HFFc6 (cell line): ENCODE measurements around the gene INPP5E. TPM values are rescaled to one million over a fixed set of nuclear protein-coding genes. Genes with fewer than 3 reads are reported as not detected.

Source experiments
- DNase-seq: peaks from one replicate; pipeline ENCODE4 v3.0.0-alpha.2; 2018
- H3K27ac Mint-ChIP-seq: 2 replicates; pipeline ENCODE4 v1.8.0; 2020; ENCODE audit warnings: mild to moderate bottlenecking, mixed read lengths
- H3K27me3 Mint-ChIP-seq: 2 replicates; pipeline ENCODE4 v1.8.0; 2021; ENCODE audit warnings: mild to moderate bottlenecking, moderate library complexity, mixed read lengths; ENCODE audit not compliant: insufficient read depth
- H3K36me3 Mint-ChIP-seq: 2 replicates; pipeline ENCODE4 v1.8.0; 2021; ENCODE audit warnings: low read depth, mixed read lengths
- H3K4me1 Mint-ChIP-seq: 2 replicates; pipeline ENCODE4 v1.8.0; 2020; ENCODE audit warnings: low read depth, mixed read lengths
- H3K4me3 Mint-ChIP-seq: 2 replicates; pipeline ENCODE4 v1.8.0; 2020; ENCODE audit warnings: mild to moderate bottlenecking, moderate library complexity, mixed read lengths
- H3K9me3 Mint-ChIP-seq: 2 replicates; pipeline ENCODE4 v1.8.0; 2020; ENCODE audit warnings: mild to moderate bottlenecking, mixed read lengths
- CTCF ChIP-seq: fragments of 200-600 bp; sonication (generic); IDR thresholded peaks from 2 replicates; pipeline ENCODE4 v1.5.0; 2021; ENCODE audit warnings: antibody characterized with exemption, mild to moderate bottlenecking
- total RNA-seq, 6 experiments: library from RNA; stranded (reverse); fragmentation: NEBNext Ultra II Directional; extraction: Animal tissue kit (Norgen Biotek cat#: 25700); gene quantifications; 2 replicates in 1 of 6; 3 replicates in 5 of 6; pipeline ENCODE4 v1.2.3, GENCODE V29; 2021

Gene INPP5E
- total RNA-seq, 6 experiments from 2014 or later: 11.5 to 14.0 (median 12.3) TPM

GRCh38 chr9:136474974-136475865 lies 35.6 kb upstream of the INPP5E start:
- Mint-ChIP-seq H3K36me3 (peaks cover 4% of the 10 kb centered on the region; the same call in 1 of the 2 replicates), H3K4me1 (peaks cover 5% of the 10 kb centered on the region), H3K27me3 (peaks cover 5% of the 10 kb centered on the region), H3K9me3 (no peaks in the 10 kb centered on the region), H3K27ac (no peak overlapping the region), H3K4me3 (no peak overlapping the region)
- no peak for DNase-seq
- no peak for TF ChIP-seq CTCF

GRCh38 chr9:136474021-136474640 lies 34.5 kb upstream of the INPP5E start:
- DNase-seq: no peak
- no peaks in the 10 kb centered on the region for H3K9me3 Mint-ChIP-seq
- peaks cover 5% of the 10 kb centered on the region for H3K27me3 Mint-ChIP-seq

GRCh38 chr9:136473354-136473721 lies 33.7 kb upstream of the INPP5E start:
- Mint-ChIP-seq H3K4me1 (no peaks in the 10 kb centered on the region), H3K27me3 (peaks cover 5% of the 10 kb centered on the region), H3K9me3 (no peaks in the 10 kb centered on the region), H3K27ac (no peak overlapping the region), H3K4me3 (no peak overlapping the region), H3K36me3 (no peaks in the 10 kb centered on the region; the same call in 1 of the 2 replicates)
- TF ChIP-seq CTCF: no peak
- no peak for DNase-seq

More at GRCh38 chr9:136474021-136474640, 34.5 kb upstream of the INPP5E start:
- Mint-ChIP-seq H3K4me1 (no peaks in the 10 kb centered on the region), H3K27ac (no peak overlapping the region), H3K36me3 (no peaks in the 10 kb centered on the region; the same call in 1 of the 2 replicates), H3K4me3 (no peak overlapping the region)
- no peak for TF ChIP-seq CTCF

GRCh38 chr9:136472640-136473353 lies 33.2 kb upstream of the INPP5E start:
- Mint-ChIP-seq H3K27ac (no peak overlapping the region), H3K4me3 (no peak overlapping the region), H3K9me3 (no peaks in the 10 kb centered on the region), H3K4me1 (no peaks in the 10 kb centered on the region), H3K36me3 (no peaks in the 10 kb centered on the region; the same call in 1 of the 2 replicates), H3K27me3 (peaks cover 5% of the 10 kb centered on the region)
- TF ChIP-seq CTCF: no peak
- DNase-seq: no peak

GRCh38 chr9:136471802-136472487 lies 32.3 kb upstream of the INPP5E start:
- no peak for DNase-seq
- Mint-ChIP-seq H3K4me1 (no peaks in the 10 kb centered on the region), H3K27me3 (peaks cover 5% of the 10 kb centered on the region; the same call in 1 of the 2 replicates), H3K9me3 (no peaks in the 10 kb centered on the region), H3K27ac (no peak overlapping the region), H3K36me3 (peaks cover 1% of the 10 kb centered on the region; the same call in 1 of the 2 replicates), H3K4me3 (no peak overlapping the region)
- TF ChIP-seq CTCF: no peak
